GM04503 (cell line): Measurements from ENCODE around the gene ATG3.
"Not testable (repeated sequence)": the region's sequence is repeated elsewhere in the genome, so short reads cannot be mapped to it uniquely, and the experiment has no call there.

ENCODE experiments used
- DNase-seq: peaks from one replicate; pipeline ENCODE4 v3.0.0-alpha.2; 2012; ENCODE audit warnings: low read depth

ATG3 gene

GRCh38 chr3:112498914-112499711, 62.6 kb downstream of the ATG3 start, which contains the start of gene BTLA:
BTLA (minus strand) TSS chr3:112499472; CDS start chr3:112499358, 114 bp downstream.
- no peak for DNase-seq

- DNase-seq = no peak
Observed at GRCh38 chr3:112497897-112498548, 63.7 kb downstream of the ATG3 start.

GRCh38 chr3:112496366-112497067, 65.2 kb downstream of the ATG3 start:
- DNase-seq = no peak

- DNase-seq = not testable (repeated sequence)
Observed at GRCh38 chr3:112494448-112494767, 67.4 kb downstream of the ATG3 start.

GRCh38 chr3:112492124-112492523, 69.6 kb downstream of the ATG3 start:
- no peak for DNase-seq

GRCh38 chr3:112491373-112491772, 70.4 kb downstream of the ATG3 start:
- no peak for DNase-seq

- no peak for DNase-seq
Observed at GRCh38 chr3:112489674-112490479, 71.9 kb downstream of the ATG3 start.

GRCh38 chr3:112486811-112487505, 74.8 kb downstream of the ATG3 start:
- no peak for DNase-seq

GRCh38 chr3:112484352-112484751, 77.4 kb downstream of the ATG3 start:
- DNase-seq = no peak

- no peak for DNase-seq
Observed at GRCh38 chr3:112482675-112483074, 79.1 kb downstream of the ATG3 start.
